ENCODE data around the gene LAG3.
A peak's percentile ranks its signal among the peaks of the same experiment; 100 is the strongest.

DNA sequence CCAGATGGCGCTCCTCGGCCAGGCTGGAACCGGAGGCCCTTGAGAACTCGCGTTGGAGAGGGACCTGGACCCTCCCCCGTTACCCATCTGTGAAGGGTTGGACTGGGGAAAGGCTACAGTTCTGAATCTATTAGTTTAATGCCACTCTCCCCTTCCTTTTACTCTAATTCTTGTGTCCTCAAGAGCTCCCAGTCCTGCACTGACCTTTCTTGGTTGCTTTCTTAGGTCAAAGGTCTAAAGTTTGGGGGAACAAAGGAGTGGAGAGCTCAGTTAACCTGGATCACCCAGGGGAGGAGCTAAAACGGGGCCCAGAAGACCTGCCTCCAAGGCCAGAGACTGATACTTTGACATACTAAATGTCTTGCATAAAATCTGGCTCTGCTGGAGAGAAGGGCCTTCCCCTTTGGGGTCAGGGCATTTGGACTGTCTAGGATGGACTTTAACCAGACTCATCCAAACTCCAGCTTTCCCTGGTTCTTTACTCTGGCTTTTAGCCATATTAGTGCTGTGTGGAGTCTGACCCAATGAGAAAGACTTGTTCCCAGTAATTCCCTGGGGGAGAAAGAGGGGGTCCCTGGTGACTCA is 18.5 kb upstream of the LAG3 start:
- TF ChIP-seq, protein P1, sequence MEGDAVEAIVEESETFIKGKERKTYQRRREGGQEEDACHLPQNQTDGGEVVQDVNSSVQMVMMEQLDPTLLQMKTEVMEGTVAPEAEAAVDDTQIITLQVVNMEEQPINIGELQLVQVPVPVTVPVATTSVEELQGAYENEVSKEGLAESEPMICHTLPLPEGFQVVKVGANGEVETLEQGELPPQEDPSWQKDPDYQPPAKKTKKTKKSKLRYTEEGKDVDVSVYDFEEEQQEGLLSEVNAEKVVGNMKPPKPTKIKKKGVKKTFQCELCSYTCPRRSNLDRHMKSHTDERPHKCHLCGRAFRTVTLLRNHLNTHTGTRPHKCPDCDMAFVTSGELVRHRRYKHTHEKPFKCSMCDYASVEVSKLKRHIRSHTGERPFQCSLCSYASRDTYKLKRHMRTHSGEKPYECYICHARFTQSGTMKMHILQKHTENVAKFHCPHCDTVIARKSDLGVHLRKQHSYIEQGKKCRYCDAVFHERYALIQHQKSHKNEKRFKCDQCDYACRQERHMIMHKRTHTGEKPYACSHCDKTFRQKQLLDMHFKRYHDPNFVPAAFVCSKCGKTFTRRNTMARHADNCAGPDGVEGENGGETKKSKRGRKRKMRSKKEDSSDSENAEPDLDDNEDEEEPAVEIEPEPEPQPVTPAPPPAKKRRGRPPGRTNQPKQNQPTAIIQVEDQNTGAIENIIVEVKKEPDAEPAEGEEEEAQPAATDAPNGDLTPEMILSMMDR (conservative IDR thresholded peaks at IDR 0.05 in 1 of 2, IDR thresholded peaks at IDR 0.05 in 1 of 2; ENCODE audit: low read depth in 1 of 2, low read length in 2 of 2), result peak in 1 of 2 donors; percentile 90
- no peak for TF ChIP-seq EZH2 (IDR thresholded peaks at IDR 0.05; ENCODE audit: low read length, missing control alignments)
